WERI-Rb-1 (cell line): ENCODE results near the gene SERTAD2.

ENCODE experiments used
- DNase-seq: peaks from one replicate; pipeline ENCODE4 v3.0.0-alpha.2; 2020
- H3K27ac ChIP-seq: fragments of 250-450 bp; sonication (Bioruptor Pico); 2 replicates; pipeline ENCODE4 v1.5.1; 2020; ENCODE audit warnings: mild to moderate bottlenecking, moderate library complexity
- H3K27me3 ChIP-seq: fragments of 250-450 bp; sonication (Bioruptor Pico); 2 replicates; pipeline ENCODE4 v1.5.1; 2021; ENCODE audit warnings: mild to moderate bottlenecking, low read depth, moderate library complexity; ENCODE audit not compliant: insufficient read depth, severe bottlenecking
- H3K36me3 ChIP-seq: fragments of 250-450 bp; sonication (Bioruptor Pico); 2 replicates; pipeline ENCODE4 v1.5.1; 2020; ENCODE audit warnings: mild to moderate bottlenecking, moderate library complexity
- H3K4me3 ChIP-seq: 2 replicates; pipeline ENCODE4 v1.5.1; 2011; ENCODE audit warnings: low read depth, mild to moderate bottlenecking, control low read depth, low read length
- H3K9me3 ChIP-seq: fragments of 250-450 bp; sonication (Bioruptor Pico); 2 replicates; pipeline ENCODE4 v1.5.1; 2021; ENCODE audit warnings: mild to moderate bottlenecking, moderate library complexity; ENCODE audit not compliant: severe bottlenecking
- CTCF ChIP-seq: IDR thresholded peaks from 2 replicates; pipeline ENCODE4 v1.5.1; 2011; ENCODE audit warnings: low read depth, mild to moderate bottlenecking, control low read depth, inconsistent platforms, low read length

The SERTAD2 gene

GRCh38 chr2:64623242-64623850, 30.4 kb downstream of the SERTAD2 start:
- no peak overlapping the region for H3K27ac ChIP-seq
- no peak overlapping the region for H3K4me3 ChIP-seq
- no peaks in the 10 kb centered on the region for H3K36me3 ChIP-seq
- no peak for TF ChIP-seq CTCF
- DNase-seq = no peak
- H3K27me3 ChIP-seq = no peaks in the 10 kb centered on the region
- H3K9me3 ChIP-seq = no peaks in the 10 kb centered on the region

DNA sequence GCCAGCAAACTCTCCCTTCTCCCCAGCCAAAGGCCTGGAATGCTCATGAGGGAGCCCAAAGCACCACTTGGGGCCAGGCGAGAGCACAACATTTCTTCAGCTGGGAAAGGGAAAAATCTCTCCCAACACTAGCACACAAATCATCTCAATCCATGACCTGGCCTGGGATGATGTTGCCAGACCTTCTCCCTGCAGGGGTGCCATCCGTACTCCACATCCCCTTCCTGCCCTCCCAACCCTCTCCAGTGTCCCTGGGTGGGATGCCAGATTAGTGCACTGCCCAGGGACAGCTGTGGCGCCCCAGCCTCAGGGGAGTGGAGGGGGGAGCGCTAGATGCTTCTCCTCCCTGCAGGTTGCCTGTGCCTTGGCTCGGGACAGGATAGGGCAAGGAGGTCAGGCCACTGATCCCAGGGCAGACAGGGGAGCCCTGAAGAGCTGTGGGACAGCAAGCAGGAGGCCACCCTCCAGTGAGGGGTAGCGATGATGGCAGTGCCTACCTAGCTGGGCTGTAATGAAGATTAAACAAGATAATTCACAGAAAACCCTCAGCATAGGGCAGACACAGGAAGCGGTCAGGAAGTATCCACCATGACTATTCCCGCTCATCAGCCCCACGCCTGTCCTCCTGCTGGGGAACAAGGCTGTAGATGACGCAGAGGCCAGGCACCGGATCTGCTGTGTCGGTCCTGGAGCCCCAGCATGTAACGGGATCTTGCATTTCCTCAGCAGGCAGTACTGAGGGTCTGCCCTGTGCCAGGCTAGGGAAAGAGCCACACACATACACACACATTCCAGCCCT, 31.1 kb downstream of the SERTAD2 start:
- no peak for DNase-seq
- no peaks in the 10 kb centered on the region for H3K9me3 ChIP-seq
- no peak overlapping the region for H3K27ac ChIP-seq
- no peaks in the 10 kb centered on the region for H3K36me3 ChIP-seq
- TF ChIP-seq CTCF = 0 out of 2 replicates have a peak, but pooled peaks have one; percentile 2
- no peaks in the 10 kb centered on the region for H3K27me3 ChIP-seq
- H3K4me3 ChIP-seq = no peak overlapping the region

DNA sequence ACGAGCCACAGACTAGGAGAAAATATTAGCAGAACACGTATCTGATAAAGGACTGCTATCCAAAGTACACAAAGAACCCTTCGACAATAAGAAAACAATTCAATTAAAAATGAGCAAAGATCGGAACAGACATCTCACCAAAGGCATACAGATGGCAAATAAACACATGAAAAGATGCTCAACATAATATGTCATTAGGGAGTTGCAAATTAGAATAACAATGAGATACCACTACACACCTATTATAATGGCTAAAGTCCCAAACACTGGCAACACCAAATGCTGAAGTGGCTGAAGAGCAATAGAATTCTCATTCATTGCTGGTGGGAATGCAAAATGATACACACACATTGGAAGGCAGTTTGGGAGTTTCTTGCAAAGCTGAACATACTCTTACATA, 33.1 kb downstream of the SERTAD2 start:
- Histone ChIP-seq H3K36me3 (no peaks in the 10 kb centered on the region), H3K27ac (no peak overlapping the region), H3K9me3 (no peaks in the 10 kb centered on the region), H3K27me3 (no peaks in the 10 kb centered on the region), H3K4me3 (no peak overlapping the region)
- DNase-seq = no peak
- TF ChIP-seq CTCF = no peak

- H3K9me3 ChIP-seq = no peaks in the 10 kb centered on the region
- DNase-seq = peak; percentile 40
- TF ChIP-seq CTCF = no peak
- H3K36me3 ChIP-seq = no peaks in the 10 kb centered on the region
- no peaks in the 10 kb centered on the region for H3K27me3 ChIP-seq
- H3K27ac ChIP-seq = peak overlapping the region; percentile 79
- H3K4me3 ChIP-seq = no peak overlapping the region
These were observed 36.0 kb downstream of the SERTAD2 start for GRCh38 chr2:64617631-64618151.

GRCh38 chr2:64615844-64616536, 37.7 kb downstream of the SERTAD2 start:
- Histone ChIP-seq H3K36me3 (no peaks in the 10 kb centered on the region), H3K9me3 (no peaks in the 10 kb centered on the region), H3K27ac (peak overlapping the region; percentile 79; the same call in 1 of the 2 replicates), H3K27me3 (no peaks in the 10 kb centered on the region), H3K4me3 (no peak overlapping the region)
- no peak for DNase-seq
- TF ChIP-seq CTCF = no peak
